Retinal pigment epithelial cell (primary cell): ENCODE data around the gene DHRS1.

ENCODE experiments used
- DNase-seq: peaks from one replicate; pipeline ENCODE4 v3.0.0-alpha.2; 2010; ENCODE audit warnings: low read depth
- H3K4me3 ChIP-seq: 2 replicates; pipeline ENCODE4 v1.5.1; 2011; ENCODE audit warnings: mild to moderate bottlenecking, low read length, control low read depth, moderate library complexity
- TF ChIP-seq, protein P1 (sequence below): conservative IDR thresholded peaks from 2 replicates; pipeline ENCODE4 v1.5.1; 2011; ENCODE audit warnings: low read depth, low read length, control low read depth, inconsistent platforms

The DHRS1 gene

DNA sequence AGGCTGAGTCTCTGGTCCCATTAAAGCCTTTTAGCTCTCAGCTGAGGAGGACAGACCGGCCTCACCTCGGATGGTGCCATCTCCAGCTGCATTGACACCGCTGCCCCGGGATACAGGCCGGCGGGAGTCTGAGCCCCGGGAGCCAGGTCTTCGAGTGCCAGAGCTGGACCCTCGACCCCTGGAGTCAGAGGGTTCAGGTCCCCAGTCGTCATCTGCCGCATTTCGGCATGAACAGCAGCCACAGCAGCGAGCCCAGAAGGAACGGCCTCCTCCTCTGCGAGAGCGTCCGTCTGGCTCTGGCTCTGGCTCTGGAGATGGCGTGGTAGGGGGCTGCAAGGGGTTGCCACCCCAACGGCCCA lies 37.6 kb downstream of the DHRS1 start:
- TF ChIP-seq, protein P1, sequence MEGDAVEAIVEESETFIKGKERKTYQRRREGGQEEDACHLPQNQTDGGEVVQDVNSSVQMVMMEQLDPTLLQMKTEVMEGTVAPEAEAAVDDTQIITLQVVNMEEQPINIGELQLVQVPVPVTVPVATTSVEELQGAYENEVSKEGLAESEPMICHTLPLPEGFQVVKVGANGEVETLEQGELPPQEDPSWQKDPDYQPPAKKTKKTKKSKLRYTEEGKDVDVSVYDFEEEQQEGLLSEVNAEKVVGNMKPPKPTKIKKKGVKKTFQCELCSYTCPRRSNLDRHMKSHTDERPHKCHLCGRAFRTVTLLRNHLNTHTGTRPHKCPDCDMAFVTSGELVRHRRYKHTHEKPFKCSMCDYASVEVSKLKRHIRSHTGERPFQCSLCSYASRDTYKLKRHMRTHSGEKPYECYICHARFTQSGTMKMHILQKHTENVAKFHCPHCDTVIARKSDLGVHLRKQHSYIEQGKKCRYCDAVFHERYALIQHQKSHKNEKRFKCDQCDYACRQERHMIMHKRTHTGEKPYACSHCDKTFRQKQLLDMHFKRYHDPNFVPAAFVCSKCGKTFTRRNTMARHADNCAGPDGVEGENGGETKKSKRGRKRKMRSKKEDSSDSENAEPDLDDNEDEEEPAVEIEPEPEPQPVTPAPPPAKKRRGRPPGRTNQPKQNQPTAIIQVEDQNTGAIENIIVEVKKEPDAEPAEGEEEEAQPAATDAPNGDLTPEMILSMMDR = no peak
- no peak overlapping the region for H3K4me3 ChIP-seq
- DNase-seq = no peak

DNA sequence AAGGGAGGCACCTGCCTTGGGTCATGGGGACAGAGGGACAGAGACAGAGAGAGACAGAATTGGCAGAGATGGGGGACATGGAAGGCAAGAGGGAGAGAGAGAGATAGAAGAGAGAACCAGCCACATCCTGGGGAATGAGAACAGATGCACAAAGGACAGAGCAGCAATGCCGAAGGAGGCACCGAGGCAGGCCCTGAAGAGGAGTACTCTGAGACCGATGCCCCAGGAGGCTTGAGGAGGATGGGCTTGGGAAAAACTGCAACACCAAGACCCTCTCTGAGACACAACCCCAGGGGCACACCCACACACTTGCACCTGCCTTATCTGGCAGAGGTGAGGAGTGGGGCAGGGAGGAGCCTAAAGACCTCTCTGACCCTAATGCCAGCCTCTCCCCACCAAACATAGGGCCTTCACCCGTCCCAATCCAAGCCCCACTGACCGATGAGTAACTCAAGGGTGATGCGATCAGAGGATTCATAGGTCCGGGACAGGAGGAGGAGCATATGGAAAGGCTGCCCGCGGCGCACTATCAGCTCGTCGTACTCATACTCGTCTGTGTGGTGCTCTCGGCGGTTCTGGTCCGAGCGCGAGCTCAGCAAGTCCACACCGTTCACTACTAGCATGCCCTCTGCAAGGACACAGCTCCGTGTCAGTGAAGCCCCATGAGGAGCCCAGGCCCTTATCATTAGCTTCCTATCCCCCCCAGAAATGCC lies 38.2 kb downstream of the DHRS1 start:
- TF ChIP-seq, protein P1 = no peak
- no peak for DNase-seq
- no peak overlapping the region for H3K4me3 ChIP-seq

DNA sequence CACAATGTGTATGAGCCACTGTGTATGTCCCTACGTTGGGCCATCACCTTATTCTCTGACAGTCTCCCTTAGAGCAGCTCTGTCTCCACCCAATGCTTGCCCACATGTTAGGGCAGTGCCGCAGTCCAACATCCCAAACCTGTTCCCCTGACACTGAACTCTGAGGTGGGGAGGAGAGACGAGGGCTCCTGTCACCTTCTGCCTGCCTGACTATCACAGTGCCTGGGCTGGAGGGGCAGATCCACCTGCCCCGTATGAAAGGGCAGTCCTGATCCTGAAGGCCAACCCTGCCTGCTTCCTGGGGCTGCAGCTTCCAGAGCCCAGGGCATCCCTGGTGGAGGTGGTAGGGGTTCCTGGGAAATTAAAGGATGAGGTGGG lies 38.8 kb downstream of the DHRS1 start:
- no peak for DNase-seq
- H3K4me3 ChIP-seq = no peak overlapping the region
- TF ChIP-seq, protein P1 = no peak

DNA sequence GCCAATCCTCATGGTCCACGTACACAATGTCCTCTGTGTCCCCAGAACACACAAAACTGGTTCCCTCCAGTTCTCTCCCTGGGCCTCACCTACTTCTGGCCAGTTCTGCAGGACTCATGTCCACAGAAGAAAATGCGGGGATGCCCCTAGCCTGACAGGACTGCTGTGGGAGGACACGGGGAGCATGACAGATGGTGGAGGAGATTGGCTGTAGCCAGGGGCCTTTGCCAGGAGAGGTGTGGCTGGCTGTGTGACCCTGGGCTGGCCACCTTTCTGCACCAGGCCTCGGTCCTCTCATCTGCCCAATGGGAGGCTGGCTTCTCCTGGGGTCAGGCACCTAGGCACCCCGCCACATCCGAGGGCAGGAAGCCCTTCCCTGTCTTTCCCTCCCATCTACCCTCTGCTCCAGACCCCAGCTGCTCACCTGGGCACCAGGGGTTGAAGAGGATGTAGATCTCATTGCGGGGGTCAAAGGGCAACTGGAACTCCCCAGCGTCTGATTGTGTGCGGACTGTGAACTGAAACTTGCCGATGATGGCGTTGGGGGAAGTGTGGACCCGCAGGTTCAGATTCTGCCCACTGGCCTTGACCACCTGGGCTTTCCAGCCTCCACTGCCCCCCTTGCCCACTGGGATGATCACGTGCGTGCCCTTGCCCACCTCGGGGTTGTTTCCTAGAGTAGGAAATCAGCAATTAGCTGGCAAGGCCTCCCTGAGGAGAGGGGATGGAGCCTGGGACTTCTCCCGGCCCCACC lies 39.4 kb downstream of the DHRS1 start:
- TF ChIP-seq, protein P1 = no peak
- no peak overlapping the region for H3K4me3 ChIP-seq
- no peak for DNase-seq

DNA sequence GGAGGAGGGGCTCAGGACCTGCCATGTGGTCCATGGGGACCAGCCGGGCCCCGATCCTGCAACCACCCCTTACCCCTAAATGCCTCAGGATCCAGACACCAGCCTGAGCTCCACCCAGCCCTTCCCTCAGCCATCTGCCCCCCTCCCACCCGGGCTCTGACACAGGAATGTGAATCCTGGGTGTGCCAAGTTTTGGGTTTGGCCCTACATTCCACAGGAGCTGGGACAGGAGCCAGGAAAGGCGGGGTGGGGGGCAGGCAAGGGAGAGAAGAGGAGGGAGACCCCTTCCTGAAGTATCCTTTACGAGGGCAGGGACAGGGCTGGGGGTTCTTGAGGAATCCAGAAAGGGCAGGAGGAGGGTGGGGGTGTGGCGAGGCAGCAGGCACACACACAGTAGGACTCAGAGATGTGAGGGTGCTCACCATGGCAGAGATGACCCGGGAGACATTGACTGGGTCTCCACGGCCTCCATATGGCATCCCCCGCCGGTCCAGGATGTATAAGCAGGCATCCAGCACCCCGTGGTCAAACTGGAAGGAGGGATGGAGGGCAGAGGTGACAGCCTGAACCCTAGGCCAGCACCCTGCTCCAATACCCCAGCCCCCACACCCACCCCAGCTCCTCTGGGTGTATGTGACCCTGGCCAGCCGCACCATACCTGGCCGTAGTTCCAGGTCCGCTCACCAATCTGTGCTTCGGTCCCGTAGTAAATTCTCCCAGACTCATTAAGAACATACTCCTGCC lies 40.1 kb downstream of the DHRS1 start:
- H3K4me3 ChIP-seq = no peak overlapping the region
- DNase-seq = no peak
- TF ChIP-seq, protein P1 = no peak

DNA sequence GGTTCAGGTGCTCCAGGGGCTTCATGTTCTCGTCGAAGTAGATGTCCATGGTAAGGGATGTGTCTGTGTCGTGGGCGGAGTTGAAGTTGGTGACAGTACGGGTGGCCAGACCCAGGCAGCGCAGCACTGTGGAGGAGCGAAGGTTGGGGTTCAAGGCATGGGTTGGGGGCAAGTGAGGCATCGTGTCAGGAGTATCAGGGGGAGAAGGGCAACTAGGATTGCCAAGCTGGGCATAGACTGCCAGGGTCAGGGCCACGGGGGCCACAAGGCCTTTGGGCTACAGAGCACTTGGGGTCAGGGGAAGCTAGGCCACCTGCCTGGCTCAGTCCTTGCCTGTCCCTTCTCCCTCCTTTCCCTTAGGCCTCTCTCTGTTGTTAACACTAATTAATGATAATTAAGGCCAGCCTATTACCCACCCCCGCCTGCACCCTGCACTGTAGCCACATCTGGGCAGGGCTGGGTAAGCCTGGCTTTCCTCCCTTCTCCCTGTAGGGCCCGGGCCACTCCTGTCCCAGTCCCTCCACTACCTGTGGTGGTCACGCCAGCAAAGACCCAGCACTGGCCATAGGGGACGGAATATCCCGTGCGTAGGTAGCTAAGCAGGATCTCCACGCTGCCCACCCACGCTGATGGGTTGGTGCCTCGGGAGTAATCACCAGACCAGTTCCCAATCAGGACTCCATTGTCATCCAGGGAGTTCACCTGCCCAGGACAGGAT lies 40.9 kb downstream of the DHRS1 start:
- H3K4me3 ChIP-seq = no peak overlapping the region
- TF ChIP-seq, protein P1 = no peak
- no peak for DNase-seq
